GM19099 (cell line): ENCODE results near the gene UGT1A10.

Source experiments
- POLR2A ChIP-seq: IDR thresholded peaks from 3 replicates; pipeline ENCODE4 v1.6.1; 2011; ENCODE audit warnings: low read depth; ENCODE audit not compliant: insufficient read length; ENCODE audit errors: extremely low read depth

Gene UGT1A10

GRCh38 chr2:233684640-233685039, 48.4 kb downstream of the UGT1A10 start:
- TF ChIP-seq POLR2A: no peak

DNA sequence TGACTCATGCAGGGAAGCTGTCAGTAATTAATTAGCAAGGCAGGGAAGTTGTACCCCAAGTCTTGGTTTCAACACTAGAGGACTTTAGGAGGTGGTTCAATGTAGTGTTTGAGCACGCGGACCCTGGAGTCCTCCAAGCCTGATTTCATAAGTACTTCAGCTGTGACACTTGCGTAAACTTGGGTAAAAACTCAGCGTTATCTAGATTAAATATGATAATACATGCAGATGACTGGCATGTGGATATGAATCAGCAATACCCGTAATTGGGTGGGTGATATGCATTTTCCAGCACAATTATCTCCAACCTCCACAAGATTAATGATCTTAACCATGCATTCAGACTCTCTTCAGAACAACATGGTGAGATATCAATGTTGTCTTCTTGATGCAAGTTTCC, 50.7 kb downstream of the UGT1A10 start:
- TF ChIP-seq POLR2A: no peak

DNA sequence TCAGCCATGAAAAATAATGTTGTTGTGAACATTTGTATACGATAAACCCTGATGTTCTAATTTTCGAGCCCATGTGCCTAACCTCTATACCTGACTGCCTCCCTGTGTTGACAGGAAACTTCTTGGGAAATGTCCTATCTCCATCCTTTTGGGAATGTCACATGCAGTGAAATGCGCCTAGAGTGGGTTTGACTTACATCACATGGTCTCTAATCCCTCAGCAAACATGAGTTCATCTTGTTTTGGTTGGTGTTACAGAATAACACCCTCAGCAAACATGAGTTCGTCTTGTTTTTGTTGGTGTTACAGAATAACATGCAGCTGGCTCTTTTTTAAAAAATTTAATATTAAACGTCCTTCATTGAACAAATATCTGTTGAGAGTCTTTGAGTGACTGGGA, 52.1 kb downstream of the UGT1A10 start:
- no peak for TF ChIP-seq POLR2A

GRCh38 chr2:233689031-233689430, 52.8 kb downstream of the UGT1A10 start:
- TF ChIP-seq POLR2A: no peak

- TF ChIP-seq POLR2A: no peak
Measured at GRCh38 chr2:233689501-233689900, 53.3 kb downstream of the UGT1A10 start.

DNA sequence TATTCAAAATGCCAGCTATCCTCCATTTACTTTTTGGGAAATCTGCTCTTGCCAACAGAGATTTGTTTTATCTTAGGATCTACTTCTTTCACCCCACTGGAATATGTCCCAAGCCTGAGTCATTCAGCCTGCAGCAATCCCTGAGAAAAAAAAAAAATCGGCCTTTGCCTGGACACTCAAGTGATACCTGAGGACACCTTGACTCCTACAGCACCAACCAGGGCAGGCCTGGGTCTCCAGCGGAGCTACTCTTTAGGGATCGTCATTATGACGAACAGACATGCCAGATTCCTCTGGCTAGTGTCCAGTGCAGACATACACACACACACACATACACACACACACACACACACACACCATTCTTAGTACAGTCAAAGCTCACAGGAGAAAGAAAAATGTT, 54.2 kb downstream of the UGT1A10 start:
- TF ChIP-seq POLR2A: no peak

GRCh38 chr2:233691443-233692433, 55.5 kb downstream of the UGT1A10 start:
- TF ChIP-seq POLR2A: no peak

GRCh38 chr2:233692648-233693047, 56.4 kb downstream of the UGT1A10 start, which contains the start of gene UGT1A6:
UGT1A6 (plus strand) TSS chr2:233692890; CDS start chr2:233693005, 115 bp downstream.
- no peak for TF ChIP-seq POLR2A

DNA sequence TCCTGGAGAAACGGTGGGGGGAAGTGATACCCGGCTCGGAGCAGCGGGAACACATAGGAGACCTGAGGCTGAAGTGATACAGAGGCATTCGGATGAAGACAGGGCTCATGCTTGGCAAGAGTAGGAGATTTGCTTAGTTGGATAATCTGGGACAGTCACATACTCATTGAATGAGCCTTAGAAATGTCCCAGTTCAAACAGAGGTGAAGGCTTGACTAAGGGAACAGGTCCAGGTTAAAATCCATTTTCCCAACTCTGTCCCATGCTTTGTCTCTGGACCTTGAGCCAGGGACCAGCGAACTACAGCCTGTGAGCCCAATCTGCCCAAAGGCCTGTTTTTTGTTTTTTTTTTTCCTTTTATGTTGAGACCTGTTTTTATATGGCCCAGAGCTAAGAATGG, 57.7 kb downstream of the UGT1A10 start:
- TF ChIP-seq POLR2A: no peak

DNA sequence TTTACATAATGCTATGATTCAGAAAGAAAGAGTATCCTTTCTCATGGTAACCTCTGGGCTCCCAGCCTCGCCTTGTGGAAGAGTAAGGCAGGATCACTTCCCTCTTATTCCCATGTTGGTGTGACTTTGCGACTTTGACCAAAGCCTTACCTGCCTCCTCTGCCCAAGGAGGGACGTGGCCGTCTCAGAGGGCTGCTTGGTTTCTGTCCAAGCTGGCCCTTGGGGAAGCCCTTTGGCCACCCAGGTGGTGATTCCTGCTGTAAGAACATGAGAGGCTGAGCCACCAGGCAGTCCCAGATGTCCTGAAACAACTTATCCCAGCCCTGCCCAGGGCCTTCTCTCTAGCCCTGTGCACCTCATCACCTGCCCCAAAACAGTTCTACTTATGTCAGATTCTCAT, 62.5 kb downstream of the UGT1A10 start:
- no peak for TF ChIP-seq POLR2A

- TF ChIP-seq POLR2A: no peak
Measured at GRCh38 chr2:233699424-233700027, 63.3 kb downstream of the UGT1A10 start.

DNA sequence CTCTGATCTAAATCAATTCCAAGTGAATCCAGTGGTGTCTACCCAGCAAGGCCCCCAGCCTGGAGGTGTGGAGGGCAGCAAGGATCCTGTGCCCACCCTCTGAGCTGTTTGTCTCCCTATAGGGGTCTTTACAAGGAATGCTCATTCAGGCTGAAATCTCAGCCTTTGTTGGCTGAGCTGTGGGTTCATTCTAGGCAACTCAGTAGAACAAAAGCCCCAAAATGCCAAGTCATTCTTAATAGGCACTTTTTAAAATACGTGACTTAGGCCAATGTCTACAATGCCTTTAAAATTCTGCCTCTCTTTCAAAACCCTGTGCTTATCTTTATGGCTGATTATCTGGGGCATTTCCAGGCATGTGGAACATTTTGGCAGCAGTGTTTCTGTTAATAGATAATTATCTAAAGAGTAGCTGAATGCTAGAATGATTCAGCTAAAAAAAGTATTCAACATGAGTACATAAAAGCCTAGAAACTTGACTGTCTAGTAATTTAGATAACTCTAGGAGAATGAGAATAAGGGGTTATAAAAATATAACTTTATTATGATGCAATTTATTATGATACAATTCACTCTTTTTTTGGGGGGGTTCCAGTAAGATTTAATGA, 63.9 kb downstream of the UGT1A10 start:
- no peak for TF ChIP-seq POLR2A

GRCh38 chr2:233702238-233702637, 66.0 kb downstream of the UGT1A10 start:
- no peak for TF ChIP-seq POLR2A

GRCh38 chr2:233705911-233706506, 69.8 kb downstream of the UGT1A10 start:
- no peak for TF ChIP-seq POLR2A

GRCh38 chr2:233706720-233707119, 70.5 kb downstream of the UGT1A10 start:
- no peak for TF ChIP-seq POLR2A
